Measurements from ENCODE around the gene UNC5B. TPM values are rescaled to one million over a fixed set of nuclear protein-coding genes. Genes with fewer than 3 reads are reported as not detected.

Gene UNC5B
- total RNA-seq, 4 donors from 2014 or later: 4.2 to 17.6 (median 8.0) TPM

DNA sequence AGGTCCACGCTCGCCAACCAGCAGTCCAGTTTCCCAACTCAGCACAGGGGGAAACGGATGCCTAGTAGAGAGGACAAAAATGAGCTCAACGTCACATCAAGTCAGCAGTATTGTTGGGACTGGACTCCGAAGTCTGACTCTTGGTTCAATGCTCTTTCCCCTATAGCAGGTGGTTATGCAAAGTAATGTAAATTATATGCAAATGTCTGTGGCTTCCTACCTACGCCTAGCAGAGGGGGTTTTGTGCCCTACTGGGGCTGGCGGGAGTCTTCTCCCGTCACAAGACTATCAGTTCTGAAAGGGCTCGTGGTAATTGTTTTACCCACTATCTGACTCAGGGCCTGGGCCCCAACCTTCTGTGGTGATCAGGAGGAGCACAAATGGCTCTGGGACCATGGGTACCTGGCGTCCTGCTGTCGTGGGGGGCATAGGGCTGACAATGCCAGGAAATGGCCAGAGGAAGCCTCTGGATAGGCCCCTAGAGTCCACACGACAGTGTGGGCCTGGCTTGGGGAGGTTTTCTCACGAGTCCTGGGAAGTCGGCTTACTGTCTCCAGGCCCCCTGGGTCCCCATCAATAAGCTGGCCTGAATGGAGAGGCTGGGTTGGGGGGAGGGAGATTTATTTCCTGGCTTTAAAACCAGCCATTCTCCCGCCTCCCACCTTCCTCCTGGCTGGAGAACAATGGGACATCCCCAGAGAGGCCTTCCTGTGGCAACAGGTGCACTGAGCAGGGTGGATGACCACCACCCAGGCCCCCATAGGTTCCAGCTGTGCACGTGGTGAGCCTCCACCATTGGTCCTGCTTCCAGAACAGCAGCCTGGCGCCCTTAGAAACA is 41.8 kb downstream of the UNC5B start:
- intact Hi-C loops (cut with DNase I; ENCODE audit: low total_unique reads): no loop called here
- DNase-seq (ENCODE audit: low spot score in 2 of 2): no peak
- TF ChIP-seq, protein P1, sequence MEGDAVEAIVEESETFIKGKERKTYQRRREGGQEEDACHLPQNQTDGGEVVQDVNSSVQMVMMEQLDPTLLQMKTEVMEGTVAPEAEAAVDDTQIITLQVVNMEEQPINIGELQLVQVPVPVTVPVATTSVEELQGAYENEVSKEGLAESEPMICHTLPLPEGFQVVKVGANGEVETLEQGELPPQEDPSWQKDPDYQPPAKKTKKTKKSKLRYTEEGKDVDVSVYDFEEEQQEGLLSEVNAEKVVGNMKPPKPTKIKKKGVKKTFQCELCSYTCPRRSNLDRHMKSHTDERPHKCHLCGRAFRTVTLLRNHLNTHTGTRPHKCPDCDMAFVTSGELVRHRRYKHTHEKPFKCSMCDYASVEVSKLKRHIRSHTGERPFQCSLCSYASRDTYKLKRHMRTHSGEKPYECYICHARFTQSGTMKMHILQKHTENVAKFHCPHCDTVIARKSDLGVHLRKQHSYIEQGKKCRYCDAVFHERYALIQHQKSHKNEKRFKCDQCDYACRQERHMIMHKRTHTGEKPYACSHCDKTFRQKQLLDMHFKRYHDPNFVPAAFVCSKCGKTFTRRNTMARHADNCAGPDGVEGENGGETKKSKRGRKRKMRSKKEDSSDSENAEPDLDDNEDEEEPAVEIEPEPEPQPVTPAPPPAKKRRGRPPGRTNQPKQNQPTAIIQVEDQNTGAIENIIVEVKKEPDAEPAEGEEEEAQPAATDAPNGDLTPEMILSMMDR (IDR thresholded peaks at IDR 0.05): no peak
- TF ChIP-seq POLR2A (IDR thresholded peaks at IDR 0.05): no peak
- 86 to 95% methylated on average over 15 to 17 of the region's 17 CpGs for WGBS, 2 donors
- H3K4me3 ChIP-seq (ENCODE audit: low read depth, poor library complexity, severe bottlenecking): no peak overlapping the region

DNA sequence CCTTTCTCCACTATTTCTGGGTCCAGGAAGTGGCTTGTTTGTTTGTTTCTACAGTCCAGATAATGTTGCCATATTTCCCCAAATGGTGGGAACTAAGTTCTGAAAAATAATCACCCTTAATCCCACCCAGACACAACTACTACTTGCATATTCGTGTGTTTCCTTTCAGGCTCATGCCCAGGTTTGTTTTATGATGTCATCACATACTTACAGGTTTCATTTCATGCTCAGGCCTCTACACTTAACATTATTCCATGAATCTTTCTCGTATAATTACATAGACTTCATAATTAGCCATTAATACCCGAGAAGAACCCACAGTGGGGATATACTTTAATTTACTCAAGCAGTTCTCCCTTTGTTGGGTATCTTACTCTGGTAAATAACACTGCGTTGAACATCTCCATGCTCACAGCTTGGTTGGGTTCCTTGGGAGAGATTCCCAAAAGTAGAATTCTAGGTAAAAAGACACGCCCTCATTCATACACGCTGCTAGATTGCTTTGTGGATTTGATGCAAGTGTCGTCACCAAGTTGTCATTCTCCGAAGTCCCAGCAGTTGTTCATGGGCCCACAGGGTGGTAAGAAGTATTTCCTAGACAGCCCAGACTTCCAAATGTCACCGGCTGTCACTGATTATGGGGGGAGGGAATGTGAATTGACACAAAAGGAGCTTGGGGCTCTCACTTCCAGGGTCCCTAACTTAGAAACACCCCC is 42.6 kb downstream of the UNC5B start:
- TF ChIP-seq, protein P1 (IDR thresholded peaks at IDR 0.05): no peak
- TF ChIP-seq POLR2A (IDR thresholded peaks at IDR 0.05): no peak
- intact Hi-C loops (cut with DNase I; ENCODE audit: low total_unique reads): no loop called here
- no peak overlapping the region for H3K4me3 ChIP-seq (ENCODE audit: low read depth, poor library complexity, severe bottlenecking)
- 80 to 86% methylated on average over 9 of the region's 9 CpGs for WGBS, 2 donors
- no peak for DNase-seq (ENCODE audit: low spot score in 2 of 2)

DNA sequence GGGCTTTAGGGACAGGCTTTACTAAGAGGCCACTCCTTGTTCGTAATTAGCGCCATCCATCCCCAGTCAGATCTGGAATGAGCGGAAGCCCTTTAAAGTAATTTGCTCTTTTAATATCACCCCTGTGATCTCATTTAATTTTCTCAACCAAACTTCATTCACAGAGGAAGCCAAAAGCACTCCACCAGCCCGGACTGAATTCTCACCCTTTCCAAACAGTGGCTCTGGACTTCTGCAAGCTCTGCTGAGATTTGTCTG is 43.1 kb downstream of the UNC5B start:
- intact Hi-C loops (cut with DNase I; ENCODE audit: low total_unique reads): no loop called here
- no peak for DNase-seq (ENCODE audit: low spot score in 2 of 2)
- 55 to 67% methylated on average over 4 of the region's 4 CpGs for WGBS, 2 donors
- no peak overlapping the region for H3K4me3 ChIP-seq (ENCODE audit: low read depth, poor library complexity, severe bottlenecking)
- TF ChIP-seq, protein P1 (IDR thresholded peaks at IDR 0.05): no peak
- TF ChIP-seq POLR2A (IDR thresholded peaks at IDR 0.05): no peak

DNA sequence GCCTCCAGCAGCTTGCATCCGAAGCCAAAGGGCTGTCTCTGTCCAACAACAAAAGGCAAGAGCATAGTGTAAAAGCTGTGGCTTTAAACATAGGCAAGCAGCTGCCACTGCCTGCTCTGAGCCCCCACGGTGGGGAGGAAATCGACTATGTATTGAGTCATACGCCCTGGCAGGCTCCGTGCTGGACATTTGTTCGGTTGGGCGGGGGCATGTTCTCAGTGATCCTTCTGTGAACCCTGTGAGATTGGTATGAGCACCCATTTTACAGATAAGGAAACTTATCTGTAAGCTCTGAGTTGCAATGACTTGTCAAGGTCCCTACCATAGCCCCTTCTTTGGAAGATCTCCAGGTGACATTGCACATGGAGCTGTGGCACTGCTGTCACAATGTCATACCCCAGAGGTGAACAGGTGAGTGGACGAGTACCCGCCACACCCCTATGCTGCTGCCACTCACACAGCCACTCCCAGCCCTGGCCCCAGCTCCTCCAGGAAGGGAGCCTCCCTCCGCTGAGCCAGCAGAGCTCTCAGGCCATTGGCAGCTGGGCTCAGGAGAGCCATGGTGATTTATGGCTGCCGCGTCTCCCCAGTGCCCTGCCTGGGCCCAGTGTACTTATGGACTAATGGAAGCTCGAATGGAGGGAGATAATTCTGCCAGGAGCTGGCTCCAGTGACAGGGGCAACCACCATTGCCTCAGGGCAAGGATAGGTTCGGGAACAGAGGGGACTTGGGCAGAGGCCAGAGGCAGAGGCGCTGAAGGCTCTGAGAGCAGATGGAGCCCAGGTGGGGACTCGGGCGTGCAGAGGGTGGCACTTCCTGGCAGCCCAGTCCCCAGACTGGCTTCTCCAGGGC is 43.7 kb downstream of the UNC5B start:
- intact Hi-C loops (cut with DNase I; ENCODE audit: low total_unique reads): no loop called here
- peak in 1 of 2 donors; percentile 21 for DNase-seq (ENCODE audit: low spot score in 2 of 2)
- no peak for TF ChIP-seq POLR2A (IDR thresholded peaks at IDR 0.05)
- TF ChIP-seq, protein P1 (IDR thresholded peaks at IDR 0.05): no peak
- H3K4me3 ChIP-seq (ENCODE audit: low read depth, poor library complexity, severe bottlenecking): no peak overlapping the region
- 36 to 45% methylated on average over 15 of the region's 17 CpGs for WGBS, 2 donors

DNA sequence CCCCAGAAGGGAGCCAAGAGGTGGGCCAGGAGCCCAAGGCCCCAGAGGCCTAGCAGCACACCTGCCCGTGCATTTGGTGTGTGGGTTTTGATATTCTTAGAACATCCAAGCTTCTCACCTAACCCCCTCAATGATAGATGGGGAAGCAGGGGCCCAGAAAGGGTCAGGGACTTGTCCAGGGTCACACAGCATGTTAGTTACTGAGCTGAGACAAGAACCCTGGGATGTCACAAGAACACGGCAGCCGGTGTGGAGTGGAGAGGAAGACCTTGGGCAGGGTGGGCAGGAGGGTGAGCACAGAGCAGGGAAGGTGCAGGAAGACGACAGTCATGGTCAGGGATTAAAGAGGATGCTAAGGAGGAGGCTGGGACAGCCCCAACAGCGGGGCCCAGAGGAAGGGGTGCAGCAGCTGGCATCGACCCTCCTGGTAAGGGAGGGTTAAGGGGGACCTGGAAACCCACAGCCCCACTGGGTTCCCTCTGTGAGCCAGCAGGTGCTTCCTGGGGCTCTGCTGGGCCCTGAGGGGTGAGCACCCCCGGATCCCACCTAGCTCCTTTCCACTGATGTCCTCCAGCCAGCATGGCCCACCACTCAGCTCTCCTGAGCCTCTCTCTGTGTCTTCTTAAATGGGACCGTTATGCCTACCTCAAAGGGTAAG is 44.4 kb downstream of the UNC5B start:
- 81 to 84% methylated on average over 8 of the region's 8 CpGs for WGBS, 2 donors

More for the DNA sequence above, 44.4 kb downstream of the UNC5B start:
- TF ChIP-seq, protein P1 (IDR thresholded peaks at IDR 0.05): no peak
- TF ChIP-seq POLR2A (IDR thresholded peaks at IDR 0.05): no peak
- intact Hi-C loops (cut with DNase I; ENCODE audit: low total_unique reads): no loop called here
- H3K4me3 ChIP-seq (ENCODE audit: low read depth, poor library complexity, severe bottlenecking): no peak overlapping the region
- DNase-seq (ENCODE audit: low spot score in 2 of 2): no peak
